Mucosa of rectum (tissue), 2 donors: Measurements from ENCODE around the gene RAB11A.

Experiments used
- H3K27ac ChIP-seq, 2 donors: one replicate each; pipeline ENCODE4 v1.7.0; 2013; ENCODE audit warnings: inconsistent platforms in 2 of 2, low read depth in 2 of 2, low read length in 2 of 2
- H3K27me3 ChIP-seq, 2 donors: one replicate each; pipeline ENCODE4 v1.7.0; 2013; ENCODE audit warnings: low read length in 2 of 2; ENCODE audit not compliant: control insufficient read depth in 2 of 2, insufficient read depth in 2 of 2
- H3K36me3 ChIP-seq, 2 donors: one replicate each; pipeline ENCODE4 v1.7.0; 2013; ENCODE audit warnings: low read length in 2 of 2; ENCODE audit not compliant: control insufficient read depth in 2 of 2, insufficient read depth in 2 of 2
- H3K4me1 ChIP-seq, 2 donors: one replicate each; pipeline ENCODE4 v1.7.0; 2013; ENCODE audit warnings: low read length in 2 of 2, mild to moderate bottlenecking in 1 of 2; ENCODE audit not compliant: control insufficient read depth in 2 of 2, insufficient read depth in 2 of 2
- H3K4me3 ChIP-seq, 2 donors: one replicate each; pipeline ENCODE4 v1.7.0; 2013; ENCODE audit warnings: low read length in 2 of 2
- H3K9ac ChIP-seq, 2 donors: one replicate each; pipeline ENCODE4 v1.7.0; 2013; ENCODE audit warnings: low read length in 2 of 2, low read depth in 1 of 2, mild to moderate bottlenecking in 1 of 2
- H3K9me3 ChIP-seq, 2 donors: one replicate each; pipeline ENCODE4 v1.7.0; 2013; ENCODE audit warnings: low read length in 2 of 2; ENCODE audit not compliant: control insufficient read depth in 2 of 2
- donor health status: healthy.
- donor health status: Normal muscosa, but diverticular disease.

Gene RAB11A

GRCh38 chr15:65832549-65833364, 36.5 kb upstream of the RAB11A start:
- peak overlapping the region; percentile 60 to 61 for H3K4me3 ChIP-seq
- peak overlapping the region; percentile 44 to 63 for H3K9ac ChIP-seq
- peaks cover 25 to 30% of the 10 kb centered on the region in 2 donors for H3K4me1 ChIP-seq

GRCh38 chr15:65833501-65834205, 35.6 kb upstream of the RAB11A start:
- Histone ChIP-seq H3K9me3 (no peaks in the 10 kb centered on the region), H3K27ac (peak overlapping the region; percentile 85 to 88), H3K9ac (peak overlapping the region; percentile 44 to 63), H3K27me3 (no peaks in the 10 kb centered on the region), H3K4me1 (peaks cover 25 to 30% of the 10 kb centered on the region in 2 donors), H3K36me3 (no peaks in the 10 kb centered on the region), H3K4me3 (peak overlapping the region in 1 of 2 donors; percentile 60)

More at GRCh38 chr15:65832549-65833364, 36.5 kb upstream of the RAB11A start:
- H3K27me3 ChIP-seq: no peaks in the 10 kb centered on the region
- H3K9me3 ChIP-seq: no peaks in the 10 kb centered on the region
- H3K27ac ChIP-seq: peak overlapping the region; percentile 85 to 88
- no peaks in the 10 kb centered on the region for H3K36me3 ChIP-seq

GRCh38 chr15:65834603-65835282, 34.5 kb upstream of the RAB11A start:
- Histone ChIP-seq H3K9ac (no peak overlapping the region), H3K27ac (no peak overlapping the region), H3K4me1 (peaks cover 17 to 24% of the 10 kb centered on the region in 2 donors), H3K4me3 (no peak overlapping the region), H3K27me3 (no peaks in the 10 kb centered on the region), H3K9me3 (no peaks in the 10 kb centered on the region), H3K36me3 (no peaks in the 10 kb centered on the region)

GRCh38 chr15:65835447-65835846, 33.8 kb upstream of the RAB11A start:
- H3K4me1 ChIP-seq: peaks cover 14 to 24% of the 10 kb centered on the region in 2 donors
- no peak overlapping the region for H3K9ac ChIP-seq
- no peak overlapping the region for H3K4me3 ChIP-seq
- H3K36me3 ChIP-seq: no peaks in the 10 kb centered on the region
- H3K27me3 ChIP-seq: no peaks in the 10 kb centered on the region
- no peak overlapping the region for H3K27ac ChIP-seq
- H3K9me3 ChIP-seq: no peaks in the 10 kb centered on the region

GRCh38 chr15:65836665-65837064, 32.6 kb upstream of the RAB11A start:
- H3K4me3 ChIP-seq: no peak overlapping the region
- no peak overlapping the region for H3K9ac ChIP-seq
- H3K36me3 ChIP-seq: no peaks in the 10 kb centered on the region
- H3K4me1 ChIP-seq: peaks cover 14 to 21% of the 10 kb centered on the region in 2 donors
- H3K9me3 ChIP-seq: no peaks in the 10 kb centered on the region
- no peak overlapping the region for H3K27ac ChIP-seq
- H3K27me3 ChIP-seq: no peaks in the 10 kb centered on the region

GRCh38 chr15:65837301-65838294, 31.7 kb upstream of the RAB11A start:
- Histone ChIP-seq H3K4me3 (no peak overlapping the region), H3K4me1 (peaks cover 11 to 16% of the 10 kb centered on the region in 2 donors), H3K27me3 (no peaks in the 10 kb centered on the region), H3K9me3 (no peaks in the 10 kb centered on the region), H3K9ac (no peak overlapping the region), H3K36me3 (no peaks in the 10 kb centered on the region), H3K27ac (no peak overlapping the region)

- Histone ChIP-seq H3K9ac (no peak overlapping the region), H3K9me3 (no peaks in the 10 kb centered on the region), H3K4me1 (no peaks in the 10 kb centered on the region), H3K4me3 (no peak overlapping the region), H3K27me3 (no peaks in the 10 kb centered on the region), H3K36me3 (no peaks in the 10 kb centered on the region), H3K27ac (no peak overlapping the region)
Observed at GRCh38 chr15:65839354-65839901, 29.9 kb upstream of the RAB11A start.

- H3K36me3 ChIP-seq: no peaks in the 10 kb centered on the region
- no peak overlapping the region for H3K9ac ChIP-seq
- H3K9me3 ChIP-seq: no peaks in the 10 kb centered on the region
- no peak overlapping the region for H3K4me3 ChIP-seq
- no peak overlapping the region for H3K27ac ChIP-seq
- H3K27me3 ChIP-seq: no peaks in the 10 kb centered on the region
- H3K4me1 ChIP-seq: no peaks in the 10 kb centered on the region
Observed at GRCh38 chr15:65839985-65840384, 29.3 kb upstream of the RAB11A start.
